Nephron progenitor cell (in vitro differentiated cells): Measurements from ENCODE around the gene TANC2.

Experiments used
- DNase-seq: peaks from one replicate; pipeline ENCODE4 v3.0.0; 2021
- H3K27ac Mint-ChIP-seq: 2 replicates; pipeline ENCODE4 v1.8.0; 2021; ENCODE audit warnings: mild to moderate bottlenecking, moderate library complexity, mixed read lengths
- H3K27me3 Mint-ChIP-seq: 2 replicates; pipeline ENCODE4 v1.8.0; 2021; ENCODE audit warnings: mild to moderate bottlenecking, low read depth, mixed read lengths; ENCODE audit not compliant: poor library complexity
- H3K36me3 Mint-ChIP-seq: 2 replicates; pipeline ENCODE4 v1.8.0; 2021; ENCODE audit warnings: low read depth, mixed read lengths
- H3K4me1 Mint-ChIP-seq: 2 replicates; pipeline ENCODE4 v1.8.0; 2021; ENCODE audit warnings: mixed read lengths
- H3K4me3 Mint-ChIP-seq: 2 replicates; pipeline ENCODE4 v1.8.0; 2021; ENCODE audit warnings: mild to moderate bottlenecking, moderate library complexity, mixed read lengths
- H3K9me3 Mint-ChIP-seq: 2 replicates; pipeline ENCODE4 v1.8.0; 2021; ENCODE audit warnings: mild to moderate bottlenecking, moderate library complexity, mixed read lengths
- CTCF ChIP-seq: fragments of 200-600 bp; sonication (generic); IDR thresholded peaks from 2 replicates; pipeline ENCODE4 v1.5.0; 2021; ENCODE audit warnings: antibody characterized with exemption

The TANC2 gene

DNA sequence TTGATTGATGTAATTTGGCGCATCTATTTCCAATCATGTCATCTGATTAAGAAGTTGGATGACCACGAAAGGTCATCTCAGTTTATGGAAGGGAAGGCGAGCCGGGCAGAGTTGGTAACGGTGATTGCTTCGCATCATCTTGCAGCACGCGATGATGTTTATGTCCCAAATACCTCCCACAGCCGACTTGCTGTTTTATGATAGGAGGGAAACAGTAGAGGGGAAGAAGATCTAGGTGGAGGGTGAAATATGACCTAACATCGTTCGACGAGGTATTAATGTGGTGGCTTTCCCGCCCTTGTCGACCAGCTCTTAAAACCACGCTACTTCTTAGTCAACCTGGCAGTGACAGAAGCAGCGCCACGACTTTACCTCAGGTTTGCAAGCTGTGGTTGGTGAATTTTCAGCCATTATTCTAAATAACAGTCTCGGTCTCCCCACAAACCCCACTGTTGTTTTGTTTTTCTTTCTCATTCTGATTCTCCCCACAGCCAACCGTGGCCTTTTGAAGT lies 805 bp upstream of the TANC2 start:
- H3K27ac Mint-ChIP-seq, result peak overlapping the region; percentile 47
- H3K9me3 Mint-ChIP-seq, result no peaks in the 10 kb centered on the region
- no peaks in the 10 kb centered on the region for H3K36me3 Mint-ChIP-seq
- no peak for TF ChIP-seq CTCF
- peaks cover 30% of the 10 kb centered on the region for H3K27me3 Mint-ChIP-seq
- H3K4me3 Mint-ChIP-seq, result peak overlapping the region; percentile 86
- DNase-seq, result no peak
- H3K4me1 Mint-ChIP-seq, result peaks cover 38% of the 10 kb centered on the region

DNA sequence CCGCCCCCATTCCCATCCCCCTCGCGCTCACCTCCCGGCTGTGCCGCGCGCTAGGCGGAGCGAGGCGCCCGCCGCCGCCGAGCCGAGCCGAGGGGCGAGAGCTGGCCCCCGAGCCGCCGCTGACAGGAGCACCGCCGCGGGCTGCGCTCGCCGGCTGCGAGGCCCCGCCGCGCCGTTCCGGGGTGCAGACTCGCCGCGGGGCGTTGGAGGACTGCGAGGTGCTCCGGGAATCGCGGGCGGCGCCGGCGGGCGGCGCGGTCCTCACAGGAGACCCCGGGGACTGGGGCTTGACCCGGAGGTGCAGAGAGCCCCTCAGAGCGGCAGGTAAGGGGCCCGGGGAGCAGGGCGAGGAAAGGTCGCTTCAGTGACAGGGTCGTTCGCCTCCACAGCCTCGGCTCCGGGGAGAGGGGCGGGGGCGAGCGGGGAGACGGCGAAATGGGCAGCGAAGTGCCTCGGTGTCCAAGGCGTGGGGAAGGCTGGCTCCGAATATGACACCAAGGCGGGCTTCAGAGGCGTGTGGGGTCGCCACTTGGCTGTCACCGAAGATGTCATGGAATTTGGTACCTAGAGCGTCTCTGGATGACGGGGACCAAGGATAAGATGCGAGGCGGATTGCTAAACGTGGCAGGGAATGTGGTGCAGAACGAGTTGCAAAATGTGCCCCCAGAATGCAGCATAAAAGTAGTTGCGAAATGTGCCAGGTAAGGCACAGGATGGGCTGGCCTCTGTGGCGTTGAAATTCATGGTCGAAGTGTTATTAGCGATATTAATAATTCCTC lies 580 bp downstream of the TANC2 start:
- peak overlapping the region; percentile 92 for H3K4me3 Mint-ChIP-seq
- peaks cover 8% of the 10 kb centered on the region for H3K9me3 Mint-ChIP-seq
- DNase-seq, result peak; percentile 68
- peaks cover 18% of the 10 kb centered on the region for H3K27me3 Mint-ChIP-seq
- H3K4me1 Mint-ChIP-seq, result peaks cover 38% of the 10 kb centered on the region
- peaks cover 7% of the 10 kb centered on the region for H3K36me3 Mint-ChIP-seq
- peak overlapping the region; percentile 49 for H3K27ac Mint-ChIP-seq
- no peak for TF ChIP-seq CTCF

DNA sequence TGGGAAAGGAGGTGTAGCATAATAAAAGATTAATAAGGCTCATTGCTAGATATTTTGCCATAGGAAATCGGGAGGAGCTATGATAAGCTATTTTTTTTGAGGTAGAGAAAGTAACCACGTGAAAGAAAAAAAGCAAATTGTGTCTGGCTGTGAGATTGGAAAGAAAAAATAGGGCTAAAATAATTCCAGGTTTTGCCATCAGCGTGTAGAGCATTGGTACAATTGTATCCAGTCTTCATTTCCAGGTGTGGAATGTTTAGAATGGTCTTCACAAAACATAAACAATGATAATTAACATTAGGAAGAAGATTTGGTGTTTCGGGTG lies 1.1 kb downstream of the TANC2 start:
- DNase-seq, result no peak
- H3K36me3 Mint-ChIP-seq, result peaks cover 12% of the 10 kb centered on the region
- peaks cover 18% of the 10 kb centered on the region for H3K27me3 Mint-ChIP-seq
- no peak for TF ChIP-seq CTCF
- H3K27ac Mint-ChIP-seq, result no peak overlapping the region
- H3K4me3 Mint-ChIP-seq, result peak overlapping the region; percentile 92
- H3K9me3 Mint-ChIP-seq, result peaks cover 12% of the 10 kb centered on the region
- peaks cover 38% of the 10 kb centered on the region for H3K4me1 Mint-ChIP-seq

GRCh38 chr17:62968445-62968923 lies 2.4 kb downstream of the TANC2 start:
- no peak overlapping the region for H3K27ac Mint-ChIP-seq
- H3K4me3 Mint-ChIP-seq, result peak overlapping the region; percentile 72
- peaks cover 20% of the 10 kb centered on the region for H3K36me3 Mint-ChIP-seq
- DNase-seq, result peak; percentile 30
- H3K4me1 Mint-ChIP-seq, result peaks cover 38% of the 10 kb centered on the region
- peaks cover 12% of the 10 kb centered on the region for H3K27me3 Mint-ChIP-seq
- peak; percentile 74 for TF ChIP-seq CTCF
- H3K9me3 Mint-ChIP-seq, result peaks cover 21% of the 10 kb centered on the region

- H3K4me3 Mint-ChIP-seq, result no peak overlapping the region
- peaks cover 24% of the 10 kb centered on the region for H3K4me1 Mint-ChIP-seq
- no peak for DNase-seq
- peaks cover 21% of the 10 kb centered on the region for H3K9me3 Mint-ChIP-seq
- H3K27me3 Mint-ChIP-seq, result peaks cover 6% of the 10 kb centered on the region
- TF ChIP-seq CTCF, result no peak
- no peak overlapping the region for H3K27ac Mint-ChIP-seq
- H3K36me3 Mint-ChIP-seq, result peaks cover 20% of the 10 kb centered on the region
Measured at GRCh38 chr17:62970610-62971009, 4.6 kb downstream of the TANC2 start.

- H3K4me3 Mint-ChIP-seq, result no peak overlapping the region
- peaks cover 6% of the 10 kb centered on the region for H3K27me3 Mint-ChIP-seq
- peaks cover 25% of the 10 kb centered on the region for H3K9me3 Mint-ChIP-seq
- no peak for DNase-seq
- no peak overlapping the region for H3K27ac Mint-ChIP-seq
- H3K36me3 Mint-ChIP-seq, result peaks cover 23% of the 10 kb centered on the region
- H3K4me1 Mint-ChIP-seq, result peaks cover 25% of the 10 kb centered on the region
- TF ChIP-seq CTCF, result no peak
Measured at GRCh38 chr17:62971853-62972252, 5.8 kb downstream of the TANC2 start.
